ENCODE data around the gene TRAM2. TPM values are rescaled to one million over a fixed set of nuclear protein-coding genes. Genes with fewer than 3 reads are reported as not detected.

Gene TRAM2
- total and polyA plus RNA-seq, 7 donors = 2.1 to 5.7 (median 4.3) TPM

- peaks cover 35% of the 10 kb centered on the region for H3K4me1 ChIP-seq
- no peak overlapping the region for H3K4me3 ChIP-seq
- H3K27ac ChIP-seq = no peak overlapping the region
- intact Hi-C loops (cut with DNase I) = no loop called here
- no peaks in the 10 kb centered on the region for H3K9me3 ChIP-seq
- no peak for TF ChIP-seq CTCF (IDR thresholded peaks at IDR 0.05)
- no peak for ATAC-seq
- WGBS, 3 donors = 82 to 90% (median 88%) methylated on average over 2 of the region's 2 CpGs
- no peak for DNase-seq
- H3K36me3 ChIP-seq (ENCODE audit: insufficient read depth in 1 of 2, low read depth in 1 of 2) = no peaks in the 10 kb centered on the region
- H3K27me3 ChIP-seq (ENCODE audit: insufficient read depth in 3 of 3, low read length in 2 of 3) = no peaks in the 10 kb centered on the region
Observed at GRCh38 chr6:52566201-52566600, 10.7 kb downstream of the TRAM2 start.

GRCh38 chr6:52564856-52565255, 12.0 kb downstream of the TRAM2 start:
- Histone ChIP-seq H3K27me3 (ENCODE audit: insufficient read depth in 3 of 3, low read length in 2 of 3) (no peaks in the 10 kb centered on the region), H3K9me3 (no peaks in the 10 kb centered on the region), H3K4me1 (peaks cover 30% of the 10 kb centered on the region), H3K36me3 (ENCODE audit: insufficient read depth in 1 of 2, low read depth in 1 of 2) (no peaks in the 10 kb centered on the region), H3K4me3 (no peak overlapping the region), H3K27ac (no peak overlapping the region)
- no peak for TF ChIP-seq CTCF (IDR thresholded peaks at IDR 0.05)
- intact Hi-C loops (cut with DNase I) = no loop called here
- ATAC-seq (no peak), DNase-seq (no peak)
- 95 to 99% (median 99%) methylated on average over 3 of the region's 3 CpGs for WGBS, 3 donors

- no peaks in the 10 kb centered on the region for H3K27me3 ChIP-seq (ENCODE audit: insufficient read depth in 3 of 3, low read length in 2 of 3)
- no peaks in the 10 kb centered on the region for H3K36me3 ChIP-seq (ENCODE audit: insufficient read depth in 1 of 2, low read depth in 1 of 2)
- H3K4me3 ChIP-seq = no peak overlapping the region
- H3K9me3 ChIP-seq = no peaks in the 10 kb centered on the region
- 51 to 55% (median 52%) methylated on average over 3 of the region's 3 CpGs for WGBS, 3 donors
- H3K4me1 ChIP-seq = peaks cover 21% of the 10 kb centered on the region
- DNase-seq (no peak), ATAC-seq (no peak)
- intact Hi-C loops (cut with DNase I) = no loop called here
- TF ChIP-seq CTCF (IDR thresholded peaks at IDR 0.05) = no peak
- H3K27ac ChIP-seq = no peak overlapping the region
Observed at GRCh38 chr6:52562911-52563310, 13.9 kb downstream of the TRAM2 start.

- Histone ChIP-seq H3K27me3 (ENCODE audit: insufficient read depth in 3 of 3, low read length in 2 of 3) (no peaks in the 10 kb centered on the region), H3K9me3 (no peaks in the 10 kb centered on the region), H3K4me3 (no peak overlapping the region), H3K36me3 (ENCODE audit: insufficient read depth in 1 of 2, low read depth in 1 of 2) (no peaks in the 10 kb centered on the region), H3K27ac (no peak overlapping the region), H3K4me1 (no peaks in the 10 kb centered on the region)
- intact Hi-C loops (cut with DNase I) = no loop called here
- DNase-seq = no peak
- ATAC-seq = no peak
- TF ChIP-seq CTCF (IDR thresholded peaks at IDR 0.05) = no peak
- WGBS, 3 donors = 32 to 48% (median 40%) methylated on average over 5 of the region's 5 CpGs
Observed at GRCh38 chr6:52560462-52560861, 16.4 kb downstream of the TRAM2 start.

GRCh38 chr6:52558266-52559000, 18.4 kb downstream of the TRAM2 start:
- Histone ChIP-seq H3K36me3 (ENCODE audit: insufficient read depth in 1 of 2, low read depth in 1 of 2) (no peaks in the 10 kb centered on the region), H3K4me1 (no peaks in the 10 kb centered on the region), H3K9me3 (no peaks in the 10 kb centered on the region), H3K4me3 (no peak overlapping the region), H3K27me3 (ENCODE audit: insufficient read depth in 3 of 3, low read length in 2 of 3) (no peaks in the 10 kb centered on the region), H3K27ac (no peak overlapping the region)
- DNase-seq (no peak), ATAC-seq (no peak)
- WGBS, 3 donors = 77 to 81% (median 81%) methylated on average over 6 of the region's 6 CpGs
- TF ChIP-seq CTCF (IDR thresholded peaks at IDR 0.05) = no peak
- intact Hi-C loops (cut with DNase I) = no loop called here
